Measurements from ENCODE around the gene CST3.

DNA sequence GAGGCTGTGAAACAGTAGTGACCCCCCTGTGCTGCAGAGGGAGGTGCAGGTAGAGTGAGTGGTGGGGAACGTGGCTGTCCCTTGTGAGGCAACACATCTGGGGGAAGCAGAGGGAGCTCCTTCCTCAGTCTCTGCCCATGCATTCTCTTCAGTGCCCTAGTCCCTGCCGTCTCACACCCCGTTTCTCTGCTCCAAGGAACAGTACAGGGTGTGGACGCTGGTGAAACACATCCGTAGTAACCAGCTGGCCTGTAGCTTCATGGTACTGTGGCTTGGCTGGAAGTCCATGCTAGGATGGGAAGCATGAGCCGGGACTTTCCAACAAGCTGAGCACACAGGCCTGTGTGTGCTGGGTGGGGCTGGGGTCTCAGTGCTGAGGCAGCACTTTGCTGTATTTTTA, 25.4 kb upstream of the CST3 start:
- TF ChIP-seq, protein P1, sequence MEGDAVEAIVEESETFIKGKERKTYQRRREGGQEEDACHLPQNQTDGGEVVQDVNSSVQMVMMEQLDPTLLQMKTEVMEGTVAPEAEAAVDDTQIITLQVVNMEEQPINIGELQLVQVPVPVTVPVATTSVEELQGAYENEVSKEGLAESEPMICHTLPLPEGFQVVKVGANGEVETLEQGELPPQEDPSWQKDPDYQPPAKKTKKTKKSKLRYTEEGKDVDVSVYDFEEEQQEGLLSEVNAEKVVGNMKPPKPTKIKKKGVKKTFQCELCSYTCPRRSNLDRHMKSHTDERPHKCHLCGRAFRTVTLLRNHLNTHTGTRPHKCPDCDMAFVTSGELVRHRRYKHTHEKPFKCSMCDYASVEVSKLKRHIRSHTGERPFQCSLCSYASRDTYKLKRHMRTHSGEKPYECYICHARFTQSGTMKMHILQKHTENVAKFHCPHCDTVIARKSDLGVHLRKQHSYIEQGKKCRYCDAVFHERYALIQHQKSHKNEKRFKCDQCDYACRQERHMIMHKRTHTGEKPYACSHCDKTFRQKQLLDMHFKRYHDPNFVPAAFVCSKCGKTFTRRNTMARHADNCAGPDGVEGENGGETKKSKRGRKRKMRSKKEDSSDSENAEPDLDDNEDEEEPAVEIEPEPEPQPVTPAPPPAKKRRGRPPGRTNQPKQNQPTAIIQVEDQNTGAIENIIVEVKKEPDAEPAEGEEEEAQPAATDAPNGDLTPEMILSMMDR (IDR thresholded peaks at IDR 0.05 in 2 of 3, conservative IDR thresholded peaks at IDR 0.05 in 1 of 3; ENCODE audit: borderline replicate concordance in 1 of 3, insufficient read depth in 1 of 3, low read depth in 2 of 3, low read length in 2 of 3): no peak
- TF ChIP-seq POLR2A (IDR thresholded peaks at IDR 0.05; ENCODE audit: borderline replicate concordance, extremely low read depth, insufficient read depth, insufficient read length) (no peak), JUND (IDR thresholded peaks at IDR 0.05) (no peak), ZNF274 (IDR thresholded peaks at IDR 0.05; ENCODE audit: low read depth, low read length) (no peak), YY1 (IDR thresholded peaks at IDR 0.05; ENCODE audit: extremely low read depth, insufficient replicate concordance, low read depth, low read length) (no peak)

All from HCT116 (cell line).